CD14-positive monocyte (primary cell): ENCODE results near the gene MTSS2. TPM values are rescaled to one million over a fixed set of nuclear protein-coding genes. Genes with fewer than 3 reads are reported as not detected.

Experiments used
- DNase-seq, 3 donors: peaks; one replicate each; pipeline ENCODE4 v3.0.0-alpha.2; 2011 to 2022
- H2AFZ ChIP-seq: 2 replicates; pipeline ENCODE4 v1.6.0; 2012; ENCODE audit warnings: mild to moderate bottlenecking, low read depth, low read length, inconsistent platforms; ENCODE audit not compliant: insufficient read depth, poor library complexity, severe bottlenecking
- H3K27ac ChIP-seq, 2 donors: 1 replicate in 1 of 2; 2 replicates in 1 of 2; pipeline ENCODE4 v1.5.1; 2012 to 2013; ENCODE audit warnings: low read length in 2 of 2, control low read depth in 1 of 2, inconsistent platforms in 1 of 2, low read depth in 1 of 2, mild to moderate bottlenecking in 1 of 2
- H3K27me3 ChIP-seq, 2 donors: one replicate each; pipeline versions ENCODE4 v1.6.0 to v1.6.1; 2011 to 2013; ENCODE audit warnings: low read length in 2 of 2; ENCODE audit not compliant: control insufficient read depth in 2 of 2, insufficient read depth in 2 of 2
- H3K36me3 ChIP-seq, 2 donors: replicated peaks in 1 of 2; 1 replicate in 1 of 2; 2 replicates in 1 of 2; pipeline versions ENCODE4 v1.5.1 to v1.6.1; 2012 to 2013; ENCODE audit warnings: low read length in 2 of 2, control low read depth in 1 of 2, inconsistent platforms in 1 of 2, mild to moderate bottlenecking in 1 of 2; ENCODE audit not compliant: insufficient read depth in 2 of 2, control insufficient read depth in 1 of 2
- H3K4me1 ChIP-seq, 2 donors: 1 replicate in 1 of 2; 2 replicates in 1 of 2; pipeline versions ENCODE4 v1.5.1 to v1.6.1; 2012 to 2013; ENCODE audit warnings: low read length in 2 of 2, control low read depth in 1 of 2, inconsistent platforms in 1 of 2, mild to moderate bottlenecking in 1 of 2, moderate library complexity in 1 of 2; ENCODE audit not compliant: insufficient read depth in 2 of 2, control insufficient read depth in 1 of 2
- H3K4me2 ChIP-seq: replicated peaks from 2 replicates; pipeline ENCODE3; 2012; ENCODE audit warnings: low read length, moderate library complexity, mild to moderate bottlenecking; ENCODE audit not compliant: poor library complexity, severe bottlenecking; ENCODE audit errors: extremely low read depth
- H3K4me3 ChIP-seq, 3 experiments: fragments of 200-600 bp in 1 of 3; sonication (generic) in 1 of 3; replicated peaks in 1 of 3; 1 replicate in 2 of 3; 2 replicates in 1 of 3; pipeline ENCODE4 v1.5.1; 2011 to 2013; ENCODE audit warnings: low read length in 3 of 3, mild to moderate bottlenecking in 3 of 3, control low read depth in 2 of 3, low read depth in 2 of 3, inconsistent platforms in 1 of 3, moderate library complexity in 1 of 3
- H3K79me2 ChIP-seq: 2 replicates; pipeline ENCODE4 v1.6.0; 2012; ENCODE audit warnings: mild to moderate bottlenecking, control low read depth, inconsistent platforms, low read length, moderate library complexity; ENCODE audit not compliant: insufficient read depth
- H3K9ac ChIP-seq: 2 replicates; pipeline ENCODE4 v1.6.0; 2017; ENCODE audit warnings: low read length, mild to moderate bottlenecking; ENCODE audit not compliant: insufficient read depth, poor library complexity, severe bottlenecking
- H3K9me3 ChIP-seq, 2 donors: replicated peaks in 1 of 2; 1 replicate in 1 of 2; 2 replicates in 1 of 2; pipeline versions ENCODE4 v1.5.1 to v1.6.1; 2012 to 2013; ENCODE audit warnings: low read length in 2 of 2, control low read depth in 1 of 2; ENCODE audit not compliant: control insufficient read depth in 1 of 2, insufficient read depth in 1 of 2
- H4K20me1 ChIP-seq: 2 replicates; pipeline ENCODE4 v1.6.0; 2012; ENCODE audit warnings: mild to moderate bottlenecking, low read length, control low read depth, moderate library complexity; ENCODE audit not compliant: insufficient read depth
- H3K27ac Mint-ChIP-seq, 7 donors: one replicate each; pipeline ENCODE4 v1.8.0; 2020; ENCODE audit warnings: mild to moderate bottlenecking in 7 of 7, mixed read lengths in 7 of 7, moderate library complexity in 6 of 7, inconsistent platforms in 2 of 7
- H3K27me3 Mint-ChIP-seq, 3 donors: one replicate each; pipeline ENCODE4 v1.8.0; 2021 to 2022; ENCODE audit warnings: low read depth in 3 of 3, mild to moderate bottlenecking in 3 of 3, mixed read lengths in 3 of 3, moderate library complexity in 3 of 3, inconsistent platforms in 1 of 3
- H3K36me3 Mint-ChIP-seq, 2 donors: one replicate each; pipeline ENCODE4 v1.8.0; 2020; ENCODE audit warnings: mixed read lengths in 2 of 2, inconsistent platforms in 1 of 2, mild to moderate bottlenecking in 1 of 2
- H3K4me1 Mint-ChIP-seq: one replicate; pipeline ENCODE4 v1.8.0; 2020; ENCODE audit warnings: mild to moderate bottlenecking, mixed read lengths
- H3K4me3 Mint-ChIP-seq, 2 donors: one replicate each; pipeline ENCODE4 v1.8.0; 2020; ENCODE audit warnings: mild to moderate bottlenecking in 2 of 2, mixed read lengths in 2 of 2, moderate library complexity in 1 of 2
- H3K9me3 Mint-ChIP-seq, 7 donors: one replicate each; pipeline ENCODE4 v1.8.0; 2020 to 2022; ENCODE audit warnings: mixed read lengths in 7 of 7, mild to moderate bottlenecking in 6 of 7, moderate library complexity in 6 of 7, inconsistent platforms in 2 of 7
- CTCF ChIP-seq: fragments of 200-600 bp; IDR thresholded peaks from one replicate; pipeline ENCODE4 v1.8.0; 2022; ENCODE audit warnings: antibody characterized with exemption, mild to moderate bottlenecking
- WGBS: methylation state at CpG from one replicate; pipeline ENCODE4 v1.1.5; 2013; ENCODE audit warnings: missing lambda C conversion rate; ENCODE audit not compliant: insufficient coverage; 5-methylcytosine and 5-hydroxymethylcytosine counted together
- intact Hi-C, 2 donors: fragments of 100-400 bp; cut with micrococcal nuclease; formaldehyde crosslinking; loops; one replicate each; pipeline versions ENCODE4 v1.15.0 to v1.15.1; 2023
- polyA plus RNA-seq, 3 donors: library from polyadenylated mRNA; depleted of rRNA in 1 of 3; unstranded in 2 of 3; stranded (reverse) in 1 of 3; fragments of 300-500 nt in 2 of 3; fragments of >200 nt in 1 of 3; fragmentation: Illumina TruSeq in 2 of 3; gene quantifications; 1 replicate in 2 of 3; 2 replicates in 1 of 3; pipeline ENCODE4 v1.2.3, GENCODE V29; 2012 to 2021

The MTSS2 gene
- polyA plus RNA-seq, 3 donors, result 1.5 TPM; not detected in 2

DNA sequence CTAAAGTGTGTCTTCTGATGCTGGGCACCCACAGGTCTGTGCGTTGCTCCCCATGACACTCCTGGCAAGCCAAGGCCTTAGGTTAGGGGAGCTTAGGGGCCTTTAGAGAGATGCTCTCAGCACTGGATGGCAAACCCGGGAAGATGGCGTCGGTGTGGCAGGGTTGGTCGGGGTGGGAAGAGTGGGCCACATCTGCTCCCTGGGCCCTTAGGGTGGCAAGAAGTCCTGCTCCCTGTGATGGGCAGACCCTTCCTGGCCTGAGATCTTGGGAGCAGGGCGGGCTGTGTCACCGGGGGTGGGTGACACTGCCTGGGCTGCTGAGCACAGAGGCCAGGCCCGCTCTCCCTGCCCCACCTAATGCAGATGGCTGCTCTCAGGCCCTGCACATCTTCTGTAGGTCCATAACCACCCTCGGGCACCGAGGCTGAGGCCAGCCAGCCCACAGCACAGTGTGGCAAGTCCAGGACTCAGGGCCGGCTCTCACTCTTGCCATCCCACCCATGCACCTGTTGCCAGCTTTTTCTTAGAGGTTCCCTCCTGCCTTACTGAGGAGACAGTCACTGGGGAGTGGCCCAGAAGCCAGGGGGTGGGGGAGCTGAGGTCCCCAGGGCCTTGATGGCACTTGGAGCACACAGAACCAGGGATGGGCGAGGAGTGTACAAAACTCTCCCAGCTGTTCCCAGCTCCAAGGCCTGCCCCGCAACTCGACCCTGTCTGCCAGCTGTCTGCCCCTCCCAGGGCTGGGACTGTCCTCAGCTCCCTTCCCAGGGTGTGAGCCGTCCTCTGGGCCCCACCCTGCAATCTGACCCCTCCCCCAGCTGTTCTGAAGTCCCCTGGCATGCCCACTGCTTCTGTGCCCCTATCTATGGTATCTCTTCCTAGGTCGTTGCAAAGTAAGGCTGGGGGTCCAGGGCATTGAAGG, 4.4 kb upstream of the MTSS2 start:
- no peak for DNase-seq
- Mint-ChIP-seq H3K4me1 (peaks cover 5% of the 10 kb centered on the region), H3K9me3 (peaks cover 0 to 3% (median 2%) of the 10 kb centered on the region in 7 donors), H3K27ac (no peak overlapping the region), H3K36me3 (peaks cover 23 to 53% of the 10 kb centered on the region in 2 donors), H3K27me3 (peaks cover 7 to 14% (median 7%) of the 10 kb centered on the region in 3 donors), H3K4me3 (no peak overlapping the region)
- peaks cover 15 to 47% of the 10 kb centered on the region in 2 donors for H3K36me3 ChIP-seq
- no peaks in the 10 kb centered on the region for H3K79me2 ChIP-seq
- H3K27me3 ChIP-seq, result peaks cover 0 to 11% of the 10 kb centered on the region in 2 donors
- 97% methylated on average over 13 of the region's 16 CpGs for WGBS
- no peak overlapping the region for H3K4me3 ChIP-seq
- H3K4me2 ChIP-seq, result no peak overlapping the region
- H3K27ac ChIP-seq, result no peak overlapping the region
- peaks cover 2 to 8% of the 10 kb centered on the region in 2 donors for H3K4me1 ChIP-seq
- no peak for TF ChIP-seq CTCF
- peaks cover 10% of the 10 kb centered on the region for H4K20me1 ChIP-seq
- H3K9ac ChIP-seq, result no peak overlapping the region
- H3K9me3 ChIP-seq, result no peaks in the 10 kb centered on the region
- intact Hi-C loops, result no loop called here
- H2AFZ ChIP-seq, result no peak overlapping the region

DNA sequence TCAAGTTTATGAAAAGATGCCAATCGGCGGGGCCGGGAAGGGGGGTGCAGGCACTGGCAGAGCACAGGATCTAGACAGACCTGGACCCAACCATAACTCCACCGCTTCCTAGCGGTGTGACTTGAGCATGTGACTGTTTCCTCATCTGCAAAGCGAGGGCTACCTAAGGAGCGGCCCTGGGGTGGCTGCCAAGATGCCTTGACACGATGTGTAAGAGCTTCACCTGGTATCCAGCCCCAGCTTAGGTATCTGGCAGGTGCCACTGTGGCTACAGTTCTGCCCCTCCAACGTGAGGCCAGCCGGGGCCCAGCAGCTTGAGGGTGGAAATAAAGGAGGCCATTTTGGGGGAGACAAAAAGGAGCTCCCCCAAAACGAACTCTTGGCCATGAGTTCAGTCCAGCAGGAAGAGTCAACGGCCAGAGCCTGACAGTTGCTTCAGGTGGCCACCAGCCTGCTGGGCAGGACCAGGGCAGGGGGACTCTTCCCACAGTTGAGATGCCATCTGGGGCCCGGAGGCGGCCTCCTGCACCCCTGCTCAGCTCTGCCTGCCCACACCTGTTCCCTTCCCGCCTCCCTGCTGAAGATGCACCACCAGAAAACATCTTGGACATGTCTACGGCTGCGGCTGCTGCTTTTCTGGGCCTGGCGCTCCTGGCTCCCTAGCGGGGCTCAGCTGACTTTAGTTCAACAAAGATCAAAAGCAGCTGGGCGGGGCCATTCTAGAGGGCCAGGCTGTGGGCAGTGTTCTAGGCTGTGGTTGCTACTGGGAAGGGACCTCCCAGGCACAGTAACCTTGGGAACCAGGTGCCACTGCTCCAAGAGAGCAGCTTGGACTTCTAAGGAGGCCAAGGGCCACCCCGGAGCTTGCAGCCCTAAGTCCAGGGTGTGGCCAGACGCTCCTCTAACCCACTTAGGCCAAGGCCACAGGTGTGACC, 3.4 kb upstream of the MTSS2 start:
- peaks cover 8 to 38% of the 10 kb centered on the region in 2 donors for H3K36me3 ChIP-seq
- no peak overlapping the region for H2AFZ ChIP-seq
- H3K79me2 ChIP-seq, result no peaks in the 10 kb centered on the region
- intact Hi-C loops, result no loop called here
- peaks cover 10% of the 10 kb centered on the region for H4K20me1 ChIP-seq
- H3K9me3 Mint-ChIP-seq, result peaks cover 0 to 4% (median 2%) of the 10 kb centered on the region in 7 donors
- H3K27ac Mint-ChIP-seq, result no peak overlapping the region
- H3K4me1 ChIP-seq, result peaks cover 4 to 10% of the 10 kb centered on the region in 2 donors
- no peak overlapping the region for H3K4me3 Mint-ChIP-seq
- H3K27ac ChIP-seq, result no peak overlapping the region
- 97% methylated on average over 22 of the region's 22 CpGs for WGBS
- H3K4me2 ChIP-seq, result no peak overlapping the region
- peaks cover 15 to 24% (median 16%) of the 10 kb centered on the region in 3 donors for H3K27me3 Mint-ChIP-seq
- DNase-seq, result no peak
- peaks cover 8% of the 10 kb centered on the region for H3K4me1 Mint-ChIP-seq
- H3K9ac ChIP-seq, result no peak overlapping the region
- no peak overlapping the region for H3K4me3 ChIP-seq
- no peak for TF ChIP-seq CTCF
- peaks cover 4 to 20% of the 10 kb centered on the region in 2 donors for H3K27me3 ChIP-seq
- no peaks in the 10 kb centered on the region for H3K9me3 ChIP-seq
- peaks cover 15 to 44% of the 10 kb centered on the region in 2 donors for H3K36me3 Mint-ChIP-seq
